PC-9 (cell line): ENCODE results near the gene CNGB1. TPM values are rescaled to one million over a fixed set of nuclear protein-coding genes. Genes with fewer than 3 reads are reported as not detected.

Experiments
- BruUV-seq: library from RNA; stranded (reverse); fragments of 400-500 nt; replicated peaks from 2 replicates; lab custom pipeline; 2021; lab: Mats Ljungman, UMichigan
- CTCF ChIA-PET: fragments of 300-600 bp; sonication (Branson Sonifier 250); formaldehyde crosslinking; loops from one replicate; lab custom pipeline; 2022; ENCODE audit warnings: antibody characterized with exemption; lab: Charles Lee
- POLR2A ChIA-PET: fragments of 300-600 bp; sonication (Branson Sonifier 250); formaldehyde crosslinking; loops from one replicate; lab custom pipeline; 2022; ENCODE audit warnings: antibody characterized with exemption; ENCODE audit not compliant: unreplicated experiment; lab: Charles Lee
- DNase-seq, 2 experiments: peaks; one replicate each; pipeline versions ENCODE4 v3.0.0 to v3.0.0-alpha.2; 2015 to 2022; ENCODE audit warnings: mixed read lengths in 1 of 2
- H2AFZ ChIP-seq: fragments of 200-600 bp; sonication (generic); 2 replicates; pipeline ENCODE4 v1.8.1; 2017; ENCODE audit warnings: antibody characterized with exemption
- H3F3A ChIP-seq: fragments of 200-600 bp; sonication (generic); 2 replicates; pipeline ENCODE4 v1.8.1; 2017; ENCODE audit warnings: antibody characterized with exemption, mild to moderate bottlenecking, low read depth; ENCODE audit not compliant: insufficient read depth
- H3K27ac ChIP-seq: fragments of 200-600 bp; sonication (generic); 2 replicates; pipeline ENCODE4 v1.6.1; 2016; ENCODE audit warnings: mixed run types
- H3K27me3 ChIP-seq: fragments of 200-600 bp; sonication (generic); 2 replicates; pipeline ENCODE4 v1.6.1; 2016; ENCODE audit warnings: low read depth, mixed run types; ENCODE audit not compliant: insufficient read depth
- H3K36me3 ChIP-seq: fragments of 200-600 bp; sonication (generic); 2 replicates; pipeline ENCODE4 v1.6.1; 2016; ENCODE audit warnings: low read depth, mixed run types
- H3K4me1 ChIP-seq: fragments of 200-600 bp; sonication (generic); replicated peaks from 2 replicates; pipeline ENCODE4 v1.6.1; 2016; ENCODE audit warnings: mixed run types; ENCODE audit not compliant: insufficient read depth
- H3K4me2 ChIP-seq: fragments of 200-600 bp; sonication (generic); 2 replicates; pipeline ENCODE4 v1.6.1; 2017; ENCODE audit warnings: mixed run types
- H3K4me3 ChIP-seq: fragments of 200-600 bp; sonication (generic); 2 replicates; pipeline ENCODE4 v1.6.1; 2016; ENCODE audit warnings: mixed run types
- H3K79me2 ChIP-seq: fragments of 200-600 bp; sonication (generic); 2 replicates; pipeline ENCODE4 v1.6.1; 2017; ENCODE audit warnings: low read depth, mixed run types
- H3K9me2 ChIP-seq: fragments of 200-600 bp; sonication (generic); 2 replicates; pipeline ENCODE4 v1.8.1; 2017; ENCODE audit warnings: mild to moderate bottlenecking; ENCODE audit not compliant: insufficient read depth
- H3K9me3 ChIP-seq: fragments of 200-600 bp; sonication (generic); 2 replicates; pipeline ENCODE4 v1.8.1; 2016; ENCODE audit warnings: low read depth; ENCODE audit not compliant: insufficient read depth
- H4K20me1 ChIP-seq: fragments of 200-600 bp; sonication (generic); 2 replicates; pipeline ENCODE4 v1.8.1; 2017; ENCODE audit not compliant: insufficient read depth
- EZH2 ChIP-seq: fragments of 200-600 bp; sonication (generic); IDR thresholded peaks from 2 replicates; pipeline ENCODE4 v1.8.0; 2017; ENCODE audit warnings: antibody characterized with exemption, low read depth
- intact Hi-C: fragments of 100-400 bp; cut with micrococcal nuclease; formaldehyde crosslinking; loops from one replicate; pipeline ENCODE4 v1.10.0; 2022; ENCODE audit not compliant: unreplicated experiment
- total RNA-seq: library from RNA; stranded (reverse); gene quantifications from 2 replicates; pipeline ENCODE4 v1.2.3, GENCODE V29; 2021
- TF ChIP-seq, protein P1 (sequence below): fragments of 200-600 bp; sonication (generic); conservative IDR thresholded peaks from 2 replicates; pipeline ENCODE4 v1.6.1; 2017; ENCODE audit warnings: mixed run types, antibody characterized with exemption, mild to moderate bottlenecking, moderate library complexity

Gene CNGB1
- total RNA-seq, 1 experiment from 2014 or later = 1.1 TPM

- Histone ChIP-seq H3K4me3 (no peak overlapping the region), H4K20me1 (no peaks in the 10 kb centered on the region), H3K9me3 (no peaks in the 10 kb centered on the region), H3K9me2 (no peaks in the 10 kb centered on the region), H3K27me3 (no peaks in the 10 kb centered on the region), H3K36me3 (no peaks in the 10 kb centered on the region), H3K4me1 (peaks cover 52% of the 10 kb centered on the region), H3K4me2 (no peak overlapping the region), H3K27ac (no peak overlapping the region), H2AFZ (no peak overlapping the region), H3K79me2 (no peaks in the 10 kb centered on the region), H3F3A (peaks cover 35% of the 10 kb centered on the region)
- POLR2A ChIA-PET = no interaction called here
- CTCF ChIA-PET = interaction anchor here (0.7 kb wide), 1 partner anchor 308 kb away, joined by 3 read pairs; no protein-coding TSS in a partner anchor
- no TSS peak for BruUV-seq
- TF ChIP-seq, protein P1, sequence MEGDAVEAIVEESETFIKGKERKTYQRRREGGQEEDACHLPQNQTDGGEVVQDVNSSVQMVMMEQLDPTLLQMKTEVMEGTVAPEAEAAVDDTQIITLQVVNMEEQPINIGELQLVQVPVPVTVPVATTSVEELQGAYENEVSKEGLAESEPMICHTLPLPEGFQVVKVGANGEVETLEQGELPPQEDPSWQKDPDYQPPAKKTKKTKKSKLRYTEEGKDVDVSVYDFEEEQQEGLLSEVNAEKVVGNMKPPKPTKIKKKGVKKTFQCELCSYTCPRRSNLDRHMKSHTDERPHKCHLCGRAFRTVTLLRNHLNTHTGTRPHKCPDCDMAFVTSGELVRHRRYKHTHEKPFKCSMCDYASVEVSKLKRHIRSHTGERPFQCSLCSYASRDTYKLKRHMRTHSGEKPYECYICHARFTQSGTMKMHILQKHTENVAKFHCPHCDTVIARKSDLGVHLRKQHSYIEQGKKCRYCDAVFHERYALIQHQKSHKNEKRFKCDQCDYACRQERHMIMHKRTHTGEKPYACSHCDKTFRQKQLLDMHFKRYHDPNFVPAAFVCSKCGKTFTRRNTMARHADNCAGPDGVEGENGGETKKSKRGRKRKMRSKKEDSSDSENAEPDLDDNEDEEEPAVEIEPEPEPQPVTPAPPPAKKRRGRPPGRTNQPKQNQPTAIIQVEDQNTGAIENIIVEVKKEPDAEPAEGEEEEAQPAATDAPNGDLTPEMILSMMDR = no peak
- TF ChIP-seq EZH2 = no peak
- no peak for DNase-seq
- intact Hi-C loops = loop anchor here (10.0 kb wide), 1 partner anchor 292 kb away; no protein-coding TSS in a partner anchor
Measured at GRCh38 chr16:57866529-57866918, 104.4 kb downstream of the CNGB1 start.

- H4K20me1 ChIP-seq = no peaks in the 10 kb centered on the region
- ChIA-PET CTCF (interaction anchor here (0.7 kb wide), 1 partner anchor 309 kb away, joined by 3 read pairs; no protein-coding TSS in a partner anchor), POLR2A (no interaction called here)
- no peaks in the 10 kb centered on the region for H3K36me3 ChIP-seq
- H3F3A ChIP-seq = peaks cover 30% of the 10 kb centered on the region
- H3K4me3 ChIP-seq = no peak overlapping the region
- H3K9me2 ChIP-seq = no peaks in the 10 kb centered on the region
- intact Hi-C loops = loop anchor here (10.0 kb wide), 1 partner anchor 291 kb away; no protein-coding TSS in a partner anchor
- peak in 1 of 2 experiments; percentile 70 for DNase-seq
- no TSS peak for BruUV-seq
- peaks cover 46% of the 10 kb centered on the region for H3K4me1 ChIP-seq
- H3K27me3 ChIP-seq = no peaks in the 10 kb centered on the region
- H3K79me2 ChIP-seq = no peaks in the 10 kb centered on the region
- H3K27ac ChIP-seq = no peak overlapping the region
- 0 out of 2 replicates have a peak overlapping the region, but pooled peaks have one; percentile 6 for H3K4me2 ChIP-seq
- TF ChIP-seq, protein P1 = no peak
- no peak for TF ChIP-seq EZH2
- H3K9me3 ChIP-seq = no peaks in the 10 kb centered on the region
- no peak overlapping the region for H2AFZ ChIP-seq
Measured at GRCh38 chr16:57865746-57866528, 105.0 kb downstream of the CNGB1 start.

DNA sequence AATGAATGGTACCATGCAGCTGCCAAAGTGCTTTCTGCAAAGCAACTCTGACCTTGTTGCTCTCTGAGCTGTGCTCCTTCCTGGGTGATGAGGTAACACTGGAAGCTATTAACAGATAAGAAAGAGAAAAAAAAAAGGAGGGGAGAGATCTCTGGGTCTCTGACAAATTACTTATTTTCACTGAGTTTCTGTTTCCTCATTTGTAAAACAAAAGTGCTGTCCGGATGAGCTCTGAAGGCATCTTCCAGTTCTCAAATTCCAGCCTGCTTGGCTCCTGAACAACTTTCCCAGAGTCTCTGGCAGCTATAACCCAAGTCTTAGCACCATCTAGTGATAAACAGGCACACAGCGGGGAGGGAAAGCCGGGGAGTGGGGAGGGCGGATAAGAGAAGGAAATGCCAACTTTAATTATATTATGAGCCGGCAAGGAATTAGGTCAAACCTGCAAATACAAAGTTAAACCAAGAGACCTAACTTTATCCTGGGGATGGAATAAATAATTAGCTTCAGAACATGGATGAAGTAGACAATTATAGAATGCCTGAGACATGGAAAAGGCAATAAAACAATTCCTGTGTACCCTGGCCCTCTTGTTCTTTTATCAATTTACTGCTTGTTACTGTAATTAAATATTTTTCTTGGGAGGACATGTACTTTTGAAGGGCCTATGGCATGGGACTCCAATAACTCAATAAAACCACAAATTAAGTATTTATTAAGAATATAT is 107.3 kb downstream of the CNGB1 start:
- ChIA-PET POLR2A (interaction anchor here (0.7 kb wide), 1 partner anchor 127 kb away, joined by 4 read pairs; no protein-coding TSS in a partner anchor), CTCF (interaction anchor here (0.6 to 1.4 kb wide), 10 partner anchors 12 to 220 kb away, joined by 3 to 6 read pairs (median 3); no protein-coding TSS in a partner anchor)
- peak; percentile 64 to 78 for DNase-seq
- BruUV-seq = no TSS peak
- Histone ChIP-seq H3K4me1 (peaks cover 40% of the 10 kb centered on the region), H3F3A (peaks cover 30% of the 10 kb centered on the region), H3K9me2 (no peaks in the 10 kb centered on the region), H3K36me3 (no peaks in the 10 kb centered on the region), H2AFZ (no peak overlapping the region), H3K9me3 (no peaks in the 10 kb centered on the region), H3K4me2 (peak overlapping the region; percentile 63), H3K27me3 (no peaks in the 10 kb centered on the region), H3K27ac (peak overlapping the region; percentile 41), H3K79me2 (no peaks in the 10 kb centered on the region), H3K4me3 (no peak overlapping the region), H4K20me1 (no peaks in the 10 kb centered on the region)
- TF ChIP-seq, protein P1 = peak; percentile 63
- no peak for TF ChIP-seq EZH2
- intact Hi-C loops = loop anchor here (1.0 to 10.0 kb wide), 5 partner anchors 68 to 289 kb away; partner anchors contain the start of gene KATNB1
